Activated CD8-positive, alpha-beta T cell treated with anti-CD3 and anti-CD28 coated beads for 36 hours (primary cell): ENCODE results near the gene ZNF2. TPM values are rescaled to one million over a fixed set of nuclear protein-coding genes. Genes with fewer than 3 reads are reported as not detected.

Experiments used
- ATAC-seq: fragments of 200-7000 bp; cut with Tn5 transposase; one replicate; pipeline ENCODE4 v1.10.0; 2021; ENCODE audit warnings: mild to moderate bottlenecking, moderate library complexity
- CTCF ChIA-PET: fragments of 350-600 bp; sonication (Branson Sonifier 250); formaldehyde crosslinking; loops from one replicate; lab custom pipeline; 2021; ENCODE audit warnings: antibody characterized with exemption; lab: Charles Lee
- POLR2A ChIA-PET: fragments of 350-600 bp; sonication (Branson Sonifier 250); formaldehyde crosslinking; loops from one replicate; lab custom pipeline; 2021; ENCODE audit warnings: antibody characterized with exemption; lab: Charles Lee
- DNase-seq: peaks from one replicate; pipeline ENCODE4 v3.0.0-alpha.2; 2020
- H3K27ac Mint-ChIP-seq: one replicate; pipeline ENCODE4 v1.8.0; 2021; ENCODE audit warnings: mild to moderate bottlenecking, mixed read lengths
- H3K27me3 Mint-ChIP-seq: one replicate; pipeline ENCODE4 v1.8.0; 2021; ENCODE audit warnings: mixed read lengths
- H3K36me3 Mint-ChIP-seq: one replicate; pipeline ENCODE4 v1.8.0; 2021; ENCODE audit warnings: low read depth, mixed read lengths
- H3K4me1 Mint-ChIP-seq: one replicate; pipeline ENCODE4 v1.8.0; 2021; ENCODE audit warnings: low read depth, mixed read lengths
- H3K4me3 Mint-ChIP-seq: one replicate; pipeline ENCODE4 v1.8.0; 2021; ENCODE audit warnings: mild to moderate bottlenecking, moderate library complexity, mixed read lengths
- H3K9me3 Mint-ChIP-seq: one replicate; pipeline ENCODE4 v1.8.0; 2021; ENCODE audit warnings: mixed read lengths
- intact Hi-C: fragments of 100-400 bp; cut with micrococcal nuclease; formaldehyde crosslinking; loops from one replicate; pipeline ENCODE4 v1.10.0; 2022
- total RNA-seq, 2 experiments: library from RNA; stranded (reverse); gene quantifications; one replicate each; pipeline ENCODE4 v1.2.3, GENCODE V29; 2021
- TF ChIP-seq, protein P1 (sequence below): fragments of 200-600 bp; IDR thresholded peaks from one replicate; pipeline ENCODE4 v1.8.0; 2022; ENCODE audit warnings: antibody characterized with exemption, mild to moderate bottlenecking

Gene ZNF2
- total RNA-seq, 2 experiments from 2014 or later, result 5.7 to 6.5 TPM

DNA sequence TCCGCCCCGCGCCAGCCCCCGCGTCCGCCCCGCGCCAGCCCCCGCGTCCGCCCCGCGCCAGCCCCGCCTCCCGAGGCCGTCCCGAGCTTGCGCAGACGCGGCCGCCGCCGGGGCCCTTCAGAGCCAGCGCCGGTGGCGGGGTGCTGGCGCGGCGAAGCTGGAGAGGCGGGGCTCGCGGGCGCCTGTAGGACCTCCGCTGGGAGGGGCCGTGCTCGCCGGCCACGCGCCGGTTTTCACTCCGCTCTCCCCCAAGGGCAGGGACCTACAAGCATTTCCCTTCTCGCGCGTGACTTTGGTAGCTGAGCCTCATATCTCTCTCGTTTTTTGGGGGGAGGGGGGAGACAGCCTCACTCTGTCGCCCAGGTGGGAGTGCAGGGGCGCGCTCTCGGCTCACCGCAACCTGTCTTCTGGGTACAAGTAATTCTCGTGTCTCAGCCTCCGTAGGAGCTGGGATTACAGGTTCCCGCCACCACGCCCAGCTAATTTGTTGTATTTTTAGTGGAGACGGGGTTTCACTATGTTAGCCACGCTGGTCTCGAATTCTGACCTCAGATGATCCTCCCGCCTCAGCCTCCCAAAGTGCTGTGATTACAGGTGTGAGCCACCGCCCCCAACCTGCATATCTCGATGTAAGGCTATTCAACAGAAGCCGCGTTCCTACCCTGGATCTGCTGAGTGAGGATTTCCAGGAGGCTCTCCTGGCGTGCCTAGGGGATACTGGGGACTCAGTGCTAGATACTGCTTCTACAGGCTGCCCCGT, 5.7 kb upstream of the ZNF2 start, which contains the start of gene ZNF514:
TSS of gene ZNF514 (minus strand) at position 159 of the 760 bp plus-strand sequence. CDS start 6,595 bp downstream, outside the sequence.
- Mint-ChIP-seq H3K4me3 (peak within 1 kb of the TSS; percentile 78), H3K9me3 (peaks cover 5% of the 10 kb centered on the region), H3K36me3 (peaks cover 34% of the 10 kb centered on the region), H3K4me1 (peaks cover 23% of the 10 kb centered on the region), H3K27me3 (no peaks in the 10 kb centered on the region), H3K27ac (peak within 1 kb of the TSS; percentile 88)
- ChIA-PET CTCF (interaction anchor here (0.6 to 1.8 kb wide), 4 partner anchors 80 to 137 kb away, joined by 3 to 5 read pairs (median 4); no protein-coding TSS in a partner anchor), POLR2A (interaction anchor here (0.5 to 1.3 kb wide), 5 partner anchors 9 to 80 kb away, joined by 3 to 5 read pairs (median 3); no protein-coding TSS in a partner anchor)
- ATAC-seq, result peak; percentile 95
- TF ChIP-seq, protein P1, sequence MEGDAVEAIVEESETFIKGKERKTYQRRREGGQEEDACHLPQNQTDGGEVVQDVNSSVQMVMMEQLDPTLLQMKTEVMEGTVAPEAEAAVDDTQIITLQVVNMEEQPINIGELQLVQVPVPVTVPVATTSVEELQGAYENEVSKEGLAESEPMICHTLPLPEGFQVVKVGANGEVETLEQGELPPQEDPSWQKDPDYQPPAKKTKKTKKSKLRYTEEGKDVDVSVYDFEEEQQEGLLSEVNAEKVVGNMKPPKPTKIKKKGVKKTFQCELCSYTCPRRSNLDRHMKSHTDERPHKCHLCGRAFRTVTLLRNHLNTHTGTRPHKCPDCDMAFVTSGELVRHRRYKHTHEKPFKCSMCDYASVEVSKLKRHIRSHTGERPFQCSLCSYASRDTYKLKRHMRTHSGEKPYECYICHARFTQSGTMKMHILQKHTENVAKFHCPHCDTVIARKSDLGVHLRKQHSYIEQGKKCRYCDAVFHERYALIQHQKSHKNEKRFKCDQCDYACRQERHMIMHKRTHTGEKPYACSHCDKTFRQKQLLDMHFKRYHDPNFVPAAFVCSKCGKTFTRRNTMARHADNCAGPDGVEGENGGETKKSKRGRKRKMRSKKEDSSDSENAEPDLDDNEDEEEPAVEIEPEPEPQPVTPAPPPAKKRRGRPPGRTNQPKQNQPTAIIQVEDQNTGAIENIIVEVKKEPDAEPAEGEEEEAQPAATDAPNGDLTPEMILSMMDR, result no peak
- intact Hi-C loops, result loop anchor here (5.0 to 10.0 kb wide), 2 partner anchors 38 to 85 kb away; partner anchors contain the start of gene MRPS5
- peak; percentile 80 for DNase-seq

DNA sequence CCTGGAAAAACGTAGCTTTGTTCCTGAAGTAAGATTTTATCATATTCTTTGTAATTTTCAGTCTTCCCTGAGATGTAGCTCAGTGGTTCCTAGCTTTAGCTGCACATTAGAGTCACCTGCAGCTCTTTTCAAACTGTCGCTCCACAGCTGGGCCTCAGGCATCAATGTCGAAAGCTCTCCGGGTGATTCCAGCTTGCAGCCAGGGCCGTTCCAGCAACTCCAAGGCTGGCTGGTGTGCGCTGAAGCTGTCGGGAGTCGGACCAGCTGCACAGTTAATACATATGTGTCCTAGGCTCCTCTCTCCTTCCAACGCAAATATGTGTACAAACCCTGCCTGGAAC, 609 bp upstream of the ZNF2 start:
- ChIA-PET POLR2A (interaction anchor here (0.6 to 2.0 kb wide), 6 partner anchors 10 to 140 kb away, joined by 3 to 10 read pairs (median 4); partner anchors contain the start of genes MAL and MRPS5), CTCF (interaction anchor here (1.0 to 3.0 kb wide), 7 partner anchors 10 to 238 kb away, joined by 3 to 16 read pairs (median 5); partner anchors contain the start of genes FAHD2A and MRPS5)
- H3K9me3 Mint-ChIP-seq, result no peaks in the 10 kb centered on the region
- TF ChIP-seq, protein P1, result no peak
- peak overlapping the region; percentile 96 for H3K27ac Mint-ChIP-seq
- H3K27me3 Mint-ChIP-seq, result no peaks in the 10 kb centered on the region
- peaks cover 8% of the 10 kb centered on the region for H3K36me3 Mint-ChIP-seq
- H3K4me3 Mint-ChIP-seq, result peak overlapping the region; percentile 100
- intact Hi-C loops, result loop anchor here (10.0 kb wide), 1 partner anchor 90 kb away; no protein-coding TSS in a partner anchor
- ATAC-seq (peak; percentile 14), DNase-seq (no peak)
- peaks cover 28% of the 10 kb centered on the region for H3K4me1 Mint-ChIP-seq

DNA sequence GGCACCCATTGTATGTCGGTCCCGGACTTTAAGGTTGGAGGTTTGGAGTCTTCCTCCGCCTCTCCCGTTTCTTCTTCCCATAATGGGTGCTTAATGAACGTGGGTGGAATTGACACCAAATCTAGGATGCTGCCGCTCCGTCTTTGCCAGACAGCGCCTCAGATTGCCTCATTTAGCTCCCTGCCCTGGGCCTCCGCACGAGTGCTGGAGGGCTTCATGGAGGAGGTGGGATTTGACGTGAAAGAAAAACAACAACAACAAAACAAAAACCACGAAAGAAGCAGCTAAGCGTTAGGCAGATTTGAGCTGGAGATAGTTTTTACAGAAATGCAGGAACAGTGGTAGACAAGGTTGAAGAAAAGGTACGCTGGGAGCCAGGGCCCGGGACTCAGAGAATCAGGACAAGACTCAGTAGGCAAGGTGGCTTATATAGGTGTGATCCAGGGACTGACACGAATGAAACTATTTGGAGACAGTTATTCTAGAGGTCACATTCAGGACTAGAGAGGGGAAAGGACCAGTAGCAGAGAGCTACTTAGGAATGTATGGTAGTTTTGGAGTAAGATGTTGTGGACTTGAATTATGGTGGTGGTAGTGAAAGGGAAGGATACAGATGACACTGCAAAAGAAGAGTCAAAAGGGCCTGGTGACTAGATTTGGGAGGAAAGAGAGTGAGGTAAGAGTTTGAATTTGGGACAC, 605 bp downstream of the ZNF2 start:
- Mint-ChIP-seq H3K27me3 (no peaks in the 10 kb centered on the region), H3K27ac (peak overlapping the region; percentile 96), H3K4me3 (peak overlapping the region; percentile 100), H3K36me3 (peaks cover 9% of the 10 kb centered on the region), H3K9me3 (no peaks in the 10 kb centered on the region), H3K4me1 (peaks cover 23% of the 10 kb centered on the region)
- no peak for DNase-seq
- POLR2A ChIA-PET, result interaction anchor here (0.9 to 2.0 kb wide), 5 partner anchors 12 to 141 kb away, joined by 3 to 10 read pairs (median 5); partner anchors contain the start of genes MAL and MRPS5
- CTCF ChIA-PET, result interaction anchor here (0.6 to 3.0 kb wide), 5 partner anchors 11 to 88 kb away, joined by 3 to 16 read pairs (median 5); partner anchors contain the start of gene MRPS5
- intact Hi-C loops, result loop anchor here (10.0 kb wide), 1 partner anchor 91 kb away; no protein-coding TSS in a partner anchor
- TF ChIP-seq, protein P1, result no peak
- no peak for ATAC-seq

DNA sequence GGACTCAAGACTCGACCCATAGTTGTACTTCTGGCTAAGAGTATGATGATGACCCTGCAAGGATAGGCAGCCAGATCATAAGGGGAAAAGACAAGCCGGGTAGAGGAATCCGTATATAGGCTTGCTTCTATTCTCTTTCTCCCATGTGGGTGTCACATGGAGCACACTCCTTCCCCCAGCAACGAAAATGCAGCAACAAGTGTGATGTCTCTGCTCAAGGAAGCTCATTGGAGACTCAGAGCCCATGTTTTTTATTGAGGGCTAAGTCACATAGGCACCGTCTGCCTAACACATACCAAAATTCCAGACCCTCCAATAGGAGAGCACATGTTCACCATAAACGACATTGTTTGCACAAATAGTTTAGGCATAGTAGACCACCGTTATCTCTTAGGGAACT, 6.3 kb downstream of the ZNF2 start:
- TF ChIP-seq, protein P1, result no peak
- Mint-ChIP-seq H3K4me3 (no peak overlapping the region), H3K4me1 (peaks cover 6% of the 10 kb centered on the region), H3K36me3 (peaks cover 11% of the 10 kb centered on the region), H3K27me3 (no peaks in the 10 kb centered on the region), H3K9me3 (no peaks in the 10 kb centered on the region), H3K27ac (no peak overlapping the region)
- intact Hi-C loops, result no loop called here
- ATAC-seq, result no peak
- ChIA-PET POLR2A (no interaction called here), CTCF (interaction anchor here (1.0 kb wide), 1 partner anchor 185 kb away, joined by 3 read pairs; no protein-coding TSS in a partner anchor)
- DNase-seq, result no peak
